Stimulated activated CD4-positive, alpha-beta T cell treated with anti-CD3 and anti-CD28 coated beads, Interleukin-2, amount 100 ng/mL, for 4 hours (primary cell): ENCODE results near the gene SIGLEC10.

Experiments
- DNase-seq: peaks from one replicate; pipeline ENCODE4 v3.0.0-alpha.2; 2020; ENCODE audit warnings: low read depth

The SIGLEC10 gene

GRCh38 chr19:51365965-51366388 is 51.5 kb downstream of the SIGLEC10 start, which contains the start of gene ETFB:
Gene ETFB, minus strand, starts transcription at chr19:51366388. Its CDS starts 62 bp downstream, at chr19:51366326.
- no peak for DNase-seq

GRCh38 chr19:51365211-51365964 is 52.1 kb downstream of the SIGLEC10 start:
- DNase-seq: no peak

- no peak for DNase-seq
Observed at GRCh38 chr19:51364200-51365106, 53.0 kb downstream of the SIGLEC10 start.

- DNase-seq: no peak
Observed at GRCh38 chr19:51361239-51361638, 56.2 kb downstream of the SIGLEC10 start.
